ENCODE data around the gene KRTAP10-9. TPM values are rescaled to one million over a fixed set of nuclear protein-coding genes. Genes with fewer than 3 reads are reported as not detected.

KRTAP10-9 gene
- total RNA-seq, 4 donors from 2014 or later: not detected

DNA sequence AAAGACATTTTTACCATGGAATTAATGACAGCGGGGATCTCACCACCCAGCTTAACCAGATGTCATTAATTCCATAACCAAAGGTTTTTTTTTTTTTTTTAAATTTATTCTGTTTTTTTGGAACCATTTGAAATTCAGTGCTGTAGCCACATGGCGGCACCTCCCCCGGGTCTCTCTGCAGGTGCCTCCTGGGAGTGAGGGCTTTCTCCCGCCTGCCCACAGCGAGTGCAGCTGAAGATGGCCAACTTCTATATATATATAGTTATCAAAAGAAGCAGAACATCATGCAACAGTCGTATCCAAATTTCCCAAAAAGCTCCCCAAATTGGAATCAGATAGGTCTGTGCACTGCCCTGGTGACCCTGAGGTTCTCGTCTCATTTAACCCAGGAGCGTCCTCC, 11.4 kb upstream of the KRTAP10-9 start:
- Histone ChIP-seq H3K9me3 (peaks cover 0 to 29% (median 14%) of the 10 kb centered on the region in 4 donors), H3K36me3 (no peaks in the 10 kb centered on the region), H3K27me3 (peaks cover 0 to 50% (median 0%) of the 10 kb centered on the region in 4 donors), H3K27ac (replicated peaks in 1 of 4) (no peak overlapping the region), H3K4me3 (no peak overlapping the region), H3K4me1 (no peaks in the 10 kb centered on the region)
- DNase-seq (ENCODE audit: extremely low spot score): no peak
- TF ChIP-seq, protein P1, sequence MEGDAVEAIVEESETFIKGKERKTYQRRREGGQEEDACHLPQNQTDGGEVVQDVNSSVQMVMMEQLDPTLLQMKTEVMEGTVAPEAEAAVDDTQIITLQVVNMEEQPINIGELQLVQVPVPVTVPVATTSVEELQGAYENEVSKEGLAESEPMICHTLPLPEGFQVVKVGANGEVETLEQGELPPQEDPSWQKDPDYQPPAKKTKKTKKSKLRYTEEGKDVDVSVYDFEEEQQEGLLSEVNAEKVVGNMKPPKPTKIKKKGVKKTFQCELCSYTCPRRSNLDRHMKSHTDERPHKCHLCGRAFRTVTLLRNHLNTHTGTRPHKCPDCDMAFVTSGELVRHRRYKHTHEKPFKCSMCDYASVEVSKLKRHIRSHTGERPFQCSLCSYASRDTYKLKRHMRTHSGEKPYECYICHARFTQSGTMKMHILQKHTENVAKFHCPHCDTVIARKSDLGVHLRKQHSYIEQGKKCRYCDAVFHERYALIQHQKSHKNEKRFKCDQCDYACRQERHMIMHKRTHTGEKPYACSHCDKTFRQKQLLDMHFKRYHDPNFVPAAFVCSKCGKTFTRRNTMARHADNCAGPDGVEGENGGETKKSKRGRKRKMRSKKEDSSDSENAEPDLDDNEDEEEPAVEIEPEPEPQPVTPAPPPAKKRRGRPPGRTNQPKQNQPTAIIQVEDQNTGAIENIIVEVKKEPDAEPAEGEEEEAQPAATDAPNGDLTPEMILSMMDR (IDR thresholded peaks at IDR 0.05): no peak
- TF ChIP-seq POLR2A (IDR thresholded peaks at IDR 0.05; ENCODE audit: low read depth) (no peak), EP300 (IDR thresholded peaks at IDR 0.05) (no peak), POLR2AphosphoS5 (IDR thresholded peaks at IDR 0.05) (no peak)
- intact Hi-C loops (cut with DNase I): no loop called here
- WGBS: 80% methylated on average over 8 of the region's 8 CpGs

DNA sequence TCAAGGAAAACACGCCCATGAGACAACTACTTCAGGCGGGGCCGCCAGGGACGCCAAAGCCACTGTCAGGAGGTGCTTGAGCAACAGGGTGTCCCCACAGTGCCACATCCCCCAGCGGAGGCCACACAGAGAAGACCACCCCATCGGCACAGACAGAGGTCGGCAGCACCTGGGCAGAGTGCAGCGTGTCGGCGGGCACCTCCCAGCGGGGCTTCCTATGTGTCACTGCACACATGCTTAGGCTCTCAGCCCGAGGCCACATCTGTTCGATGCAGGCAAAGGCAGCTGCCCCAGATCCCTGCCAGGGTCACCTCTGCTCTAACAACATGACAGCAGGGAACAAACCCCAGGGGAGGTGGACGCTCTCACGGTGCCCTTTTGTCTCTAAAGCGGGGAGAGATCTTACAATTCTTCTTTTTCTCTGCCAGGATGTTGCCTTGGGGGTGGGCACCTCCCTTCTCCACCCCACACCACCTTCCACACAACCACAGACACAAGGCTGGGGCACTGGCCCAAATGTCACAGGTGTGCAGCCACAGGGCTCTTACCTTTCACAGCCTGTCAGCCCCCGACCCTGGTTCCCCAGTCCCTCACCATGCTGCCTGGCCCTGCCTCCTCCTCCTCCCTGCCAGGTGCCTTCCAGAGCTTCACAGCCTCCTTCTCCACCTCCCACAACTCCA, 10.8 kb upstream of the KRTAP10-9 start:
- intact Hi-C loops (cut with DNase I): no loop called here
- Histone ChIP-seq H3K27me3 (peaks cover 0 to 50% (median 0%) of the 10 kb centered on the region in 4 donors), H3K36me3 (no peaks in the 10 kb centered on the region)

DNA sequence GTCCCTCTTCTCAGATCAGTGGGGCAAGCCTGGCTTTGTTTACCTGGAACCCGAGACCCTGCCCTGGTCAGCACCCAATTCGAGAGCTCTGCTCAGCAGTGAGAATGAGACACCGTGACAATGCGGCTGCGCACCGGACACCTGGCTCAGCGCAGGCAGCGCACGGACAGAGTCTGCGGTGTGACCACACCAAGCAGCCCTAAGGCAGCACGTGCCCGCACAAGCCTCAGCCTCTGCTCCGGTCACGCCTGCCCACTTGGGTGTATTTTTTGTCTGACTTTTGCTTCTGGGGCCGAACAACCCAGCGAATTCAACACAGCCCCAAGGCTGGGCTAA, 10.3 kb upstream of the KRTAP10-9 start:
- intact Hi-C loops (cut with DNase I): no loop called here
- Histone ChIP-seq H3K27ac (replicated peaks in 1 of 4) (no peak overlapping the region), H3K27me3 (peaks cover 0 to 50% (median 0%) of the 10 kb centered on the region in 4 donors), H3K9me3 (peaks cover 0 to 18% (median 4%) of the 10 kb centered on the region in 4 donors), H3K36me3 (no peaks in the 10 kb centered on the region), H3K4me1 (no peaks in the 10 kb centered on the region), H3K4me3 (no peak overlapping the region)
- 70% methylated on average over 14 of the region's 16 CpGs for WGBS
- no peak for TF ChIP-seq POLR2A (IDR thresholded peaks at IDR 0.05; ENCODE audit: low read depth)
- no peak for TF ChIP-seq EP300 (IDR thresholded peaks at IDR 0.05)
- TF ChIP-seq POLR2AphosphoS5 (IDR thresholded peaks at IDR 0.05): no peak
- TF ChIP-seq, protein P1 (IDR thresholded peaks at IDR 0.05): no peak
- DNase-seq (ENCODE audit: extremely low spot score): peak; percentile 57

More for the DNA sequence above, 10.8 kb upstream of the KRTAP10-9 start:
- H3K27ac ChIP-seq (replicated peaks in 1 of 4): no peak overlapping the region
- no peak overlapping the region for H3K4me3 ChIP-seq
- 52% methylated on average over 7 of the region's 17 CpGs for WGBS
- no peaks in the 10 kb centered on the region for H3K4me1 ChIP-seq
- peak; percentile 85 for DNase-seq (ENCODE audit: extremely low spot score)
- TF ChIP-seq, protein P1 (IDR thresholded peaks at IDR 0.05): no peak
- TF ChIP-seq POLR2AphosphoS5 (IDR thresholded peaks at IDR 0.05) (no peak), POLR2A (IDR thresholded peaks at IDR 0.05; ENCODE audit: low read depth) (no peak)
- peaks cover 0 to 23% (median 9%) of the 10 kb centered on the region in 4 donors for H3K9me3 ChIP-seq

DNA sequence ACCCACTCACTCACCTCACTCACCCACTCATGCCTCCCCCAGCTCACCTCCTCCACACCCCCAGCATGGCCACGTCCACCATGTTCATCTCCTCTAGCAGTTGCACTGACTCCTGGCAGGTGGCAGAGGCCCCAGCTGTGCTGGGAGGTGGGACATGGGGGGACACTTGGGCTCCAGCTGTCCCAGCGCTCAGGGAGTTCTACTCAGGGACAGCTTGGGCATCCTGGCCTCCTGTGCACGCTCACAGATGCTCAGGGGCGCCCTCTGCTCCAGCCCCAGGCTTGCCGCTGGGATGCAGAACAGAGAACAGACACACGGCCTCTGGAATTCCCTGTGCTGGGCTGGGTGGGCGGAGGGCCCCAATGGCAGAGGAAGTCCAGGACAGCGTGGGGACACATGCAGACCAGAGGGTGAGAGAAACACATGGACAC, 9.8 kb upstream of the KRTAP10-9 start:
- H3K27ac ChIP-seq (replicated peaks in 1 of 4): no peak overlapping the region

DNA sequence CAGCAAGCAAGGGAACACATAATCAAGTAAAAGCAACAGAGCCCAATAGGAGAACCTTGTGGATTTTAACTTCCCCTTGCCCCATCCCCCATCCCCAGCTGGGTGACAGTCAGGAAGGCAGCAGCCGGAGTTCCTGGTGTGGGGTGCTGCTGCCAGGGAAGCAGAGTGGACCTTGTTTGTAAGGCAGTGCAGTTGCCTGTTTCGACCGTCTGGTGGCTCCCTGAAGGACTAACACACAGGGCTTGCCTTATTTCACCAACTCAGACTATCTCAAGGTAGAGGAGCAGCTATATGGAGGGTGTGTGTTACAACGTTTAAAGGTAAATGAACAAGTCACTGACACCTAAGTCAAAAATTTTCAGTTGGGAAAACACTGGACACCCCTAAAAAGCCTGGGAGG, 8.4 kb upstream of the KRTAP10-9 start:
- H3K27ac ChIP-seq (replicated peaks in 1 of 4): no peak overlapping the region
- H3K27me3 ChIP-seq: peaks cover 0 to 32% (median 0%) of the 10 kb centered on the region in 4 donors
- no peaks in the 10 kb centered on the region for H3K4me1 ChIP-seq
- H3K9me3 ChIP-seq: peaks cover 0 to 15% (median 2%) of the 10 kb centered on the region in 4 donors
- intact Hi-C loops (cut with DNase I): no loop called here
- WGBS: 13% methylated on average over 4 of the region's 4 CpGs
- TF ChIP-seq POLR2AphosphoS5 (IDR thresholded peaks at IDR 0.05): no peak
- TF ChIP-seq, protein P1 (IDR thresholded peaks at IDR 0.05): peak in 1 of 3 experiments; percentile 17
- H3K4me3 ChIP-seq: no peak overlapping the region
- peak; percentile 79 for DNase-seq (ENCODE audit: extremely low spot score)
- H3K36me3 ChIP-seq: no peaks in the 10 kb centered on the region

More for the DNA sequence above, 9.8 kb upstream of the KRTAP10-9 start:
- Histone ChIP-seq H3K9me3 (peaks cover 0 to 13% (median 0%) of the 10 kb centered on the region in 4 donors), H3K4me3 (no peak overlapping the region), H3K27me3 (peaks cover 0 to 46% (median 0%) of the 10 kb centered on the region in 4 donors), H3K4me1 (no peaks in the 10 kb centered on the region), H3K36me3 (no peaks in the 10 kb centered on the region)
- DNase-seq (ENCODE audit: extremely low spot score): peak; percentile 62
- WGBS: 73% methylated on average over 3 of the region's 8 CpGs
- no peak for TF ChIP-seq POLR2A (IDR thresholded peaks at IDR 0.05; ENCODE audit: low read depth)
- intact Hi-C loops (cut with DNase I): no loop called here
